DMS79 (cell line): ENCODE measurements around the gene IDUA.
"Not testable (repeated sequence)": the region's sequence is repeated elsewhere in the genome, so short reads cannot be mapped to it uniquely, and the experiment has no call there.

Source experiments
- DNase-seq: peaks from one replicate; lab custom pipeline; 2025; lab: John Stamatoyannopoulos, UW

The IDUA gene

GRCh38 chr4:1046581-1047011 is 59.8 kb downstream of the IDUA start:
- DNase-seq: not testable (repeated sequence)

- DNase-seq: no peak
Measured at GRCh38 chr4:1047106-1047975, 60.5 kb downstream of the IDUA start.

- no peak for DNase-seq
Measured at GRCh38 chr4:1047976-1048772, 61.3 kb downstream of the IDUA start.

- DNase-seq: no peak
Measured at GRCh38 chr4:1048773-1049590, 62.1 kb downstream of the IDUA start.

- peak; percentile 40 for DNase-seq
Measured at GRCh38 chr4:1049591-1049905, 62.7 kb downstream of the IDUA start.

- DNase-seq: no peak
Measured at GRCh38 chr4:1050486-1051213, 63.8 kb downstream of the IDUA start.

GRCh38 chr4:1051472-1051871 is 64.6 kb downstream of the IDUA start:
- no peak for DNase-seq

GRCh38 chr4:1052231-1052671 is 65.4 kb downstream of the IDUA start:
- DNase-seq: no peak

- no peak for DNase-seq
Measured at GRCh38 chr4:1053080-1053661, 66.3 kb downstream of the IDUA start.

GRCh38 chr4:1053891-1054290 is 67.0 kb downstream of the IDUA start:
- not testable (repeated sequence) for DNase-seq
